ENCODE data around the gene URI1.
A peak's percentile ranks its signal among the peaks of the same experiment; 100 is the strongest.
"Not testable (repeated sequence)": the region's sequence is repeated elsewhere in the genome, so short reads cannot be mapped to it uniquely, and the experiment has no call there.

URI1 gene

GRCh38 chr19:29908963-29909944, 32.8 kb upstream of the URI1 start:
- DNase-seq (ENCODE audit: extremely low spot score), result no peak
- TF ChIP-seq SP1 (IDR thresholded peaks at IDR 0.05), result no peak
- TF ChIP-seq TARDBP (IDR thresholded peaks at IDR 0.05), result no peak
- TF ChIP-seq SUZ12 (IDR thresholded peaks at IDR 0.05), result no peak
- no peak for TF ChIP-seq FOXA1 (IDR thresholded peaks at IDR 0.05)
- TF ChIP-seq PKNOX1 (IDR thresholded peaks at IDR 0.05), result peak; percentile 32; the same call in 1 of the 2 replicates
- TF ChIP-seq ZNF384 (IDR thresholded peaks at IDR 0.05), result no peak
- TF ChIP-seq FOXK2 (IDR thresholded peaks at IDR 0.05), result no peak
- no peak for TF ChIP-seq BHLHE40 (IDR thresholded peaks at IDR 0.05; ENCODE audit: borderline replicate concordance)
- POLR2A ChIA-PET, result no interaction called here
- CTCF ChIA-PET, result no interaction called here

- no peak for DNase-seq (ENCODE audit: extremely low spot score)
- ChIA-PET CTCF (no interaction called here), POLR2A (interaction anchor here (0.6 kb wide), 1 partner anchor 459 kb away, joined by 3 read pairs; no protein-coding TSS in a partner anchor)
- TF ChIP-seq ARNT (IDR thresholded peaks at IDR 0.05), result no peak
- TF ChIP-seq SP1 (IDR thresholded peaks at IDR 0.05), result no peak
- no peak for TF ChIP-seq FOXM1 (IDR thresholded peaks at IDR 0.05; ENCODE audit: borderline replicate concordance)
- TF ChIP-seq FOXA1 (IDR thresholded peaks at IDR 0.05), result no peak
- no peak for TF ChIP-seq NFRKB (IDR thresholded peaks at IDR 0.05)
Measured at GRCh38 chr19:29914933-29915332, 27.1 kb upstream of the URI1 start.

GRCh38 chr19:29915832-29916231, 26.2 kb upstream of the URI1 start:
- POLR2A ChIA-PET; CTCF ChIA-PET; DNase-seq (ENCODE audit: extremely low spot score): not testable (repeated sequence)

- POLR2A ChIA-PET, result no interaction called here
- CTCF ChIA-PET, result no interaction called here
- no peak for DNase-seq (ENCODE audit: extremely low spot score)
- TF ChIP-seq BHLHE40 (IDR thresholded peaks at IDR 0.05; ENCODE audit: borderline replicate concordance) (no peak), HDGF (IDR thresholded peaks at IDR 0.05; ENCODE audit: borderline replicate concordance) (no peak), SUZ12 (IDR thresholded peaks at IDR 0.05) (no peak), FOXA1 (IDR thresholded peaks at IDR 0.05) (no peak), ELF4 (IDR thresholded peaks at IDR 0.05) (no peak), FOXK2 (IDR thresholded peaks at IDR 0.05) (no peak), PKNOX1 (IDR thresholded peaks at IDR 0.05) (no peak), LEF1 (IDR thresholded peaks at IDR 0.05; ENCODE audit: borderline replicate concordance) (no peak), L3MBTL2 (conservative IDR thresholded peaks at IDR 0.05) (no peak), SP1 (IDR thresholded peaks at IDR 0.05) (no peak), FOXM1 (IDR thresholded peaks at IDR 0.05; ENCODE audit: borderline replicate concordance) (no peak), ZNF384 (IDR thresholded peaks at IDR 0.05) (no peak), CTBP1 (IDR thresholded peaks at IDR 0.05; ENCODE audit: borderline replicate concordance) (no peak), ARNT (IDR thresholded peaks at IDR 0.05) (no peak), NFRKB (IDR thresholded peaks at IDR 0.05) (no peak), TARDBP (IDR thresholded peaks at IDR 0.05) (no peak)
Measured at GRCh38 chr19:29917911-29918310, 24.1 kb upstream of the URI1 start.

- ChIA-PET CTCF (no interaction called here), POLR2A (no interaction called here)
- no peak for DNase-seq (ENCODE audit: extremely low spot score)
- TF ChIP-seq ZNF384 (IDR thresholded peaks at IDR 0.05), result no peak
- TF ChIP-seq FOXK2 (IDR thresholded peaks at IDR 0.05), result no peak
- no peak for TF ChIP-seq TARDBP (IDR thresholded peaks at IDR 0.05)
- TF ChIP-seq BHLHE40 (IDR thresholded peaks at IDR 0.05; ENCODE audit: borderline replicate concordance), result no peak
- TF ChIP-seq L3MBTL2 (conservative IDR thresholded peaks at IDR 0.05), result no peak
- TF ChIP-seq ELF4 (IDR thresholded peaks at IDR 0.05), result no peak
- no peak for TF ChIP-seq SP1 (IDR thresholded peaks at IDR 0.05)
- no peak for TF ChIP-seq ARNT (IDR thresholded peaks at IDR 0.05)
- TF ChIP-seq HDGF (IDR thresholded peaks at IDR 0.05; ENCODE audit: borderline replicate concordance), result no peak
- TF ChIP-seq PKNOX1 (IDR thresholded peaks at IDR 0.05), result no peak
- no peak for TF ChIP-seq CTBP1 (IDR thresholded peaks at IDR 0.05; ENCODE audit: borderline replicate concordance)
- no peak for TF ChIP-seq LEF1 (IDR thresholded peaks at IDR 0.05; ENCODE audit: borderline replicate concordance)
- no peak for TF ChIP-seq FOXM1 (IDR thresholded peaks at IDR 0.05; ENCODE audit: borderline replicate concordance)
Measured at GRCh38 chr19:29918891-29919290, 23.1 kb upstream of the URI1 start.

GRCh38 chr19:29922972-29923371, 19.1 kb upstream of the URI1 start:
- ChIA-PET POLR2A (no interaction called here), CTCF (interaction anchor here (1.1 kb wide), 1 partner anchor 45 kb away, joined by 3 read pairs; no protein-coding TSS in a partner anchor)
- DNase-seq (ENCODE audit: extremely low spot score), result no peak
- TF ChIP-seq BHLHE40 (IDR thresholded peaks at IDR 0.05; ENCODE audit: borderline replicate concordance), result no peak
- TF ChIP-seq TARDBP (IDR thresholded peaks at IDR 0.05), result no peak
- TF ChIP-seq SP1 (IDR thresholded peaks at IDR 0.05), result no peak
- TF ChIP-seq ZNF384 (IDR thresholded peaks at IDR 0.05), result no peak
- TF ChIP-seq FOXA1 (IDR thresholded peaks at IDR 0.05), result no peak
- TF ChIP-seq SUZ12 (IDR thresholded peaks at IDR 0.05), result no peak

Measured in HEK293T (cell line).